Stimulated activated naive CD8-positive, alpha-beta T cell treated with anti-CD3 and anti-CD28 coated beads, Interleukin-15, Interleukin-2, amounts not matched to agents 100 ng/mL and 50 ng/mL, for 24 hours (primary cell): ENCODE data around the gene TRPM3.

Source experiments
- H3K27ac Mint-ChIP-seq: one replicate; pipeline ENCODE4 v1.8.0; 2021; ENCODE audit warnings: mild to moderate bottlenecking, mixed read lengths
- H3K27me3 Mint-ChIP-seq: one replicate; pipeline ENCODE4 v1.8.0; 2021; ENCODE audit warnings: mixed read lengths
- H3K36me3 Mint-ChIP-seq: one replicate; pipeline ENCODE4 v1.8.0; 2021; ENCODE audit warnings: low read depth, mixed read lengths
- H3K4me1 Mint-ChIP-seq: one replicate; pipeline ENCODE4 v1.8.0; 2021; ENCODE audit warnings: low read depth, mixed read lengths
- H3K4me3 Mint-ChIP-seq: one replicate; pipeline ENCODE4 v1.8.0; 2021; ENCODE audit warnings: mild to moderate bottlenecking, mixed read lengths
- H3K9me3 Mint-ChIP-seq: one replicate; pipeline ENCODE4 v1.8.0; 2021; ENCODE audit warnings: mixed read lengths

TRPM3 gene

DNA sequence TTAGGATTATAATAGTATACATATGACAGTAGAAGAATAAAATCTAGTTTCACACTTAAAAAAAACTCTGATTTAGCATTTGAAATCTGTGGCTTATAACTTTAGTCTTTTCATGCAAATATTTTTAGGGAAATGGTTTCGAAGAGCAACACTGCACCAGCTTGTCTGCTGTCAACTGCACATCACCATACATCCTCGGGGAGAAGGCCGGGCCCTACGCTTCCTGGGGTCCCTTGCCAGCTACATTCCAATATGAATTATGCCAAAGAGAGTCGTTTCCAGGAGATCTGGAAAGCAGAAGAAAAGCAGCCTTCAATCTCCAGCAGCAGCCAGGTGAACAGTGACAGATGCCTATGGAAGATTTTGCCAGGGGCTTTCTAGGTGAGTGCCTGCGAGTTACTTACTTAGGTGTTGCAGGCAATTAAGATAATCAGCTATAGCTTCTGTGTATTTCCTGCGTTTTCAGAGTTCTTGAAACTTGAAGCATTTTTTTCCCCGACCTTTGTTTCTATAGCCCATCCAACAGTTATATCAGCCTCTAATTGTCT is 166.8 kb downstream of the TRPM3 start:
- Mint-ChIP-seq H3K27ac (no peak overlapping the region), H3K4me3 (no peak overlapping the region), H3K4me1 (no peaks in the 10 kb centered on the region), H3K9me3 (no peaks in the 10 kb centered on the region), H3K36me3 (no peaks in the 10 kb centered on the region), H3K27me3 (peaks cover 1% of the 10 kb centered on the region)

DNA sequence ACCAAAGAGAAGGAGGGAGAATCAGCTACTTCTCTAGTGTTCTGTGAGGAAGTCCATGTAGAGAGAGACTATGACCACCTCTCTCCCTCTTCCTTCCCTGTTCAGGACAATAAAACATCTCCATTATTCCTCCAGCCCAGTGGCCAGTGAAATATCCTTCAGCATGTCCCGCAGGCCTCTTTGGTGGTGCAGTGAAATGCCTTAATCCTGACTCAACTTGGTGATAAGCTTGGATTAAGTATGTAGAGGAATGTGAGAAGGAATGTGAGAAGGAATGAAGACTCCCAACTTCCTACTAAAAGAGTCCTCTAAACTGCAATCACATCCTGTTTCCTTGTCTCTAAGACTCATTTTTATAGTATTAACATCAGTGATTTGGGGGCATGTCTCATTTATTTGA is 167.3 kb downstream of the TRPM3 start:
- Mint-ChIP-seq H3K36me3 (no peaks in the 10 kb centered on the region), H3K27me3 (peaks cover 4% of the 10 kb centered on the region), H3K4me1 (no peaks in the 10 kb centered on the region), H3K27ac (no peak overlapping the region), H3K4me3 (no peak overlapping the region), H3K9me3 (no peaks in the 10 kb centered on the region)

DNA sequence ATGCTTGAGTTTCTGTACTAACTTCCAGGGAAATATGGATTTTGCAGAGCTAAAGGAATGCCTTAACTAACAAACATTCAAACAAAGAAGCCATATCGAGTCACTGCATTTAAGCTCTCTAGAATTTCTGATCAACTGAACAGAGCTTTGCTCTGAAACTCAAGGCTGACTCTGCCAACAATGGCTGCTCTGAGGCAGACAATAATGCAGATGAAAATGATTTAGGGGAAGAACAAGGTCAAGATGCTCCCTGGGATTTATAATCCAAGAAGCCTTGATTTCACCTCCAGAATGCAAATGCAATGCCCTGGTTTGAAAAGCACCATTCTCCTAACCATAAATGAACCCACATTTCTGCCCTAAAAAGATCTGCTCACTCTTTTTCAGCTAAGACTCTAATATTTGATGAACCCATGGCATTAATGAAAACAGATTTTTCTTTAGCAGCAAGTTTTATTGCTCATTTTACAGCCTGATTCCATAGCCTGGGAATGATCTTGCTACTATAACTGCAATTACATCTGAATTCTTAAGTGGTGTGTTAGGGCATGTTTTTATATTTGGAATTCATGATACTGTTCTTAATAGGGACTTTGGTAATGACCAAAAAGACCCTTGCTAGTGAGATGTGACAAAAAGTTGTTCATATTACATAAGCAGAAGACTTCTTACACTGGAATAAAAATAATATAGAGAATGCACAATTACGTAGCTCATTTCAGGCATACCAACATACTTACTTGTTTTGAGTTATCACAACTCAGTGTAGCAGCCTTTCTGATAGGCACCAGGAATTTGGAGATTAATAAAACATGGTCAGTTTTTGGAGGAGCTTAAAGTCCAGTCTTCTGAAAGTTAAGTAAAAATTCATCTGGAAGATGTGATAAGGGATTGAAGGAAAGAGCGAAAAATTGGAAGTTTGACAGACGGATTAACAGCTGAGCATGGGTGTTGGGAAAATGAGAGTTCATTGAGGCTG is 169.4 kb downstream of the TRPM3 start:
- Mint-ChIP-seq H3K4me1 (no peaks in the 10 kb centered on the region), H3K36me3 (no peaks in the 10 kb centered on the region), H3K9me3 (no peaks in the 10 kb centered on the region), H3K27me3 (peaks cover 4% of the 10 kb centered on the region), H3K27ac (no peak overlapping the region), H3K4me3 (no peak overlapping the region)

DNA sequence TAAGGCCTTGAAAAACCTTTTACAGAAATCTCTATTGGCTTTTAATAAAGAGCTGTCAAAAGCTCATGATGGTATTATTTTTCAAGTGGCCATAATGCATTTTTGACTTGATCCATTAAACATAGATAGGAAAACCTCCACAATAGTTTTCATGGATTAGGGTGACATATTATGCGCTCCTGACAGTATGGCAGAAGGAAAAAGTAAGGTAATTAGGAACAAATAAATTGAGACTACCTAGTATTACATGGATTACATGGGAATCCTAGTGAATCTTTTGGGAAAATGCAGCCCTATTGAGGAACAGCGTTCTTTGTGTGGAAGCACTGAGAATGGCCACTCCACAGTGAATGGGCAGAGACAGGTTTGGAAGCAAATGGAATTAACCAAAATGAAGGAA is 171.2 kb downstream of the TRPM3 start:
- Mint-ChIP-seq H3K4me1 (no peaks in the 10 kb centered on the region), H3K4me3 (no peak overlapping the region), H3K36me3 (no peaks in the 10 kb centered on the region), H3K27me3 (peaks cover 8% of the 10 kb centered on the region), H3K9me3 (no peaks in the 10 kb centered on the region), H3K27ac (no peak overlapping the region)

DNA sequence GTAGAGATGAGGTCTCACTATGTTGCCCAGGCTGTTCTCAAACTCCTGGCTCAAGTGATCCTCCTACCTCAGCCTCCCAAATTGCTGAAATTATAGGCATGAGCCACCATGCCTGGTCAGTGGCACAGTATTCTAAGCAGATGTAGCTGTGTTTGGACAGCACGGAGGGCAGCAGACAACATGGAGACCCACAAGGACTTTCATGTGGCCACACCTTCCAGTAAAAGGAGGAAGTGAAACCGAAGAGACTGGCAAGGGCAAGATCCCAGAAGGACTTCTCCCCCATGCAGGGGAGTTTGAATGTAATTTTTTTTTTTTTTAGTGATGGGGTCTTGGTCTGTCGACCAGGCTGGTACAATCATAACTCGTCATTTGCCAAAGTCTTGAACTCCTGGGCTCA is 172.2 kb downstream of the TRPM3 start:
- Mint-ChIP-seq H3K4me3 (no peak overlapping the region), H3K27me3 (peaks cover 8% of the 10 kb centered on the region), H3K27ac (no peak overlapping the region), H3K9me3 (no peaks in the 10 kb centered on the region), H3K4me1 (no peaks in the 10 kb centered on the region), H3K36me3 (no peaks in the 10 kb centered on the region)

DNA sequence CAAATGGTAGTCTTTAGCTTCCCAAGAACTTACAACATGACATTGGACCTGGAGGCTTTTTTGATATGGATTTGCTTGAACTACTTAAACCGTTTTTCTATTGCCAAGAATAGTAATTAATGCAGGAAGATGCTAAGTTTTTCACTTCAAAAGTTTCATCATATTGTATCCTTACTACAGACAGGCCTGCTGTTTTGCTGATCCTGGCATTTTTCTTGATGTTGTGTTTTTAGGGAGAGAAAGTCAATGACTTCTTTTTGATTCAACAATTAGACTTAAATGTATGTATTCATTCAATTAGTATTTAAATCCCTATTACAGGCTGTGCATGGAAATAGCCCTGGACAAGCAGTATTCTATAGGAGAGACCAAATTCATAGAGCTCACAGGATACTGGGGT is 172.7 kb downstream of the TRPM3 start:
- no peak overlapping the region for H3K27ac Mint-ChIP-seq
- no peaks in the 10 kb centered on the region for H3K9me3 Mint-ChIP-seq
- H3K4me1 Mint-ChIP-seq: no peaks in the 10 kb centered on the region
- H3K36me3 Mint-ChIP-seq: no peaks in the 10 kb centered on the region
- H3K27me3 Mint-ChIP-seq: peaks cover 8% of the 10 kb centered on the region
- no peak overlapping the region for H3K4me3 Mint-ChIP-seq

DNA sequence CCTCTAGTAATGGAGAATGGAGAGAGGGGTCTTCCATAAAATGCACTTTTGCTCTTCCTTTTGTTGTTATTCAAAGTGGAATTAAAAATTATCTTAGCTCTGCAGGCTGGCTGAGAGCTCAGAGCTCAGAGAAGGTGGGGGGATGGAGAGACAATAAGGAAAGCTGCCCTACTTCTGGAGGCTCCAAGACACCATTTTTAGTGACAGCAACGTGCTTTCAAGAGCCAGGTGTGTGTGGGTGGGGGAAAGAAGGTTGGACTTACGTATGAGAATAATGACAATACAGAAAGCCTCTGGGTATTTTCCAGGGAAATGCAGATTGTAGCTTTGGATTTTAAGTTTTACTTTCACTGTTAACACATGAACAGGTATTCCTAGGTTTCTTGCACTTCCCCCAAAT is 173.9 kb downstream of the TRPM3 start:
- Mint-ChIP-seq H3K9me3 (no peaks in the 10 kb centered on the region), H3K4me1 (no peaks in the 10 kb centered on the region), H3K27ac (no peak overlapping the region), H3K4me3 (no peak overlapping the region), H3K36me3 (no peaks in the 10 kb centered on the region), H3K27me3 (peaks cover 8% of the 10 kb centered on the region)

DNA sequence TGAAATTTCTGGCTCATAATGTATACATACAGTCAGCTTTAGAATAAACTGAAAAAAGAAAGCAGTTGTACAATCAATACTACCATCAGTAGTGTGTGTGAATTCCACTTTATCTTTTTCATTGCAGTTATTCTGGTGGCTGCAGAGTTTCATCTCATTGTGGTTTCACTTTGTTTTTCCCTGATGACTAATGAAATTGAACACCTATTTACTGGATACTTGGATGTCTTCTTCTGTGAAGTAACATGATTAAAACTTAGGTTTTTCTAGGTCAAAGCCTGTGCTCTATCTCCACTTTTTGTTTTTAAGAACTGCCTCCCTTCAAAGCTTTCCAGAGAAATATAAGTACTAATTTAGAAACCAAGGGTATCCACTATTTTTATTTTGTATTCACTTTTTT is 174.3 kb downstream of the TRPM3 start:
- H3K27ac Mint-ChIP-seq: no peak overlapping the region
- H3K27me3 Mint-ChIP-seq: peaks cover 10% of the 10 kb centered on the region
- H3K36me3 Mint-ChIP-seq: no peaks in the 10 kb centered on the region
- H3K4me1 Mint-ChIP-seq: no peaks in the 10 kb centered on the region
- no peak overlapping the region for H3K4me3 Mint-ChIP-seq
- H3K9me3 Mint-ChIP-seq: no peaks in the 10 kb centered on the region

DNA sequence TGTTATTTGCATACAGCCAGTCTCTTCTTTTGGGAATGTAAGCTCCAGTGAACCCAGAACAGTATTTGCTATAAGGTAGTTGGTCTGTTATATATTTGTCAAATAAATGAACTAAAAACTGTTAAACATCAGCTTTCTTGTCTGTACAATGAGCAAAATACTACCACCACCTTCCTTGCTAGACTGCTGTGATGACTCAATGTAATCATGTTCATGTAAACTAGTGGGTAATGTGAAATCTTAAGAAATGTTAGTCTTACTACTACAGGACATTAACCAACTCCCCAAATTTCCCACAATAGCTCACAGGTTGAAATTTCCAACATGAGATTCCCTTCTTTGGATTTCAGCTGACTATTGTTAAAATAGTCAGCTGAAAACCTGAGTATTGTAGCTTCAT is 176.1 kb downstream of the TRPM3 start:
- no peaks in the 10 kb centered on the region for H3K4me1 Mint-ChIP-seq
- no peaks in the 10 kb centered on the region for H3K36me3 Mint-ChIP-seq
- H3K4me3 Mint-ChIP-seq: no peak overlapping the region
- H3K27ac Mint-ChIP-seq: no peak overlapping the region
- H3K27me3 Mint-ChIP-seq: peaks cover 12% of the 10 kb centered on the region
- H3K9me3 Mint-ChIP-seq: no peaks in the 10 kb centered on the region

DNA sequence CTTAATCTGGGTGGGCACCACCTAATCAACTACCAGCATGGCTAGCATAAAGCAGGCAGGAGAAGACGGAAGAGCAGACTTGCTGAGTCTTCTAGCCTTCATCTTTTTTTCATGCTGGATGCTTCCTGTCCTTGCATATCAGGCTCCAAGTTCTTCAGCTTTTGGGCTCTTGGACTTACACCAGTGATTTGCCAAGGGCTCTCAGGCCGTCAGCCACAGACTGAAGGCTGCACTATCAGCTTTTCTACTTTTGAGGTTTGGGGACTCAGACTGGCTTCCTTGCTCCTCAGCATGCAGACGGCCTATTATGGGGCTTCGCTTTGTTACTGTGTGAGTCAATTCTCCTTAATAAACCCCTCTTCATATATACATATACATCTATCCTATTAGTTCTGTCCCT is 180.2 kb downstream of the TRPM3 start:
- H3K27ac Mint-ChIP-seq: no peak overlapping the region
- no peaks in the 10 kb centered on the region for H3K4me1 Mint-ChIP-seq
- no peaks in the 10 kb centered on the region for H3K36me3 Mint-ChIP-seq
- H3K4me3 Mint-ChIP-seq: no peak overlapping the region
- peaks cover 7% of the 10 kb centered on the region for H3K27me3 Mint-ChIP-seq
- H3K9me3 Mint-ChIP-seq: no peaks in the 10 kb centered on the region

DNA sequence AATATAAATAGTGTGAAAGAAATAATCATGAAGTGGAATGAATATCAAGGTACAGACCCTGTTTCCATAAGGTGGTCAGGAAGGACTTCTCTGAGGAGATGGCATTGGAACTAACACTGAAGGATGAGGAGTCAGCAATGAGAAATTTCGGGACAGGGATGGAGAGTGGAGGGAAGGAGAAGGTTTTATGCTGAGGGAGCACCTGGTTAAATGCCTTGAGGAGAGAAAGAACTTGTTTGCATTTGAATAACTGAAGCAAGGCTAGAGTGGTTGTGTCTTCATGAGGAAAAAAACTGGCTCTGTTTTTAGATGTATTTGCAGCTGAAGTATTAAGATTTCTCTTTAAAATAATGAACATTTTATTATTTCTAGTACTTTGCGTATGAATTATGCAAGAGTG is 180.8 kb downstream of the TRPM3 start:
- Mint-ChIP-seq H3K36me3 (no peaks in the 10 kb centered on the region), H3K27me3 (peaks cover 4% of the 10 kb centered on the region), H3K9me3 (no peaks in the 10 kb centered on the region), H3K27ac (no peak overlapping the region), H3K4me1 (no peaks in the 10 kb centered on the region), H3K4me3 (no peak overlapping the region)

DNA sequence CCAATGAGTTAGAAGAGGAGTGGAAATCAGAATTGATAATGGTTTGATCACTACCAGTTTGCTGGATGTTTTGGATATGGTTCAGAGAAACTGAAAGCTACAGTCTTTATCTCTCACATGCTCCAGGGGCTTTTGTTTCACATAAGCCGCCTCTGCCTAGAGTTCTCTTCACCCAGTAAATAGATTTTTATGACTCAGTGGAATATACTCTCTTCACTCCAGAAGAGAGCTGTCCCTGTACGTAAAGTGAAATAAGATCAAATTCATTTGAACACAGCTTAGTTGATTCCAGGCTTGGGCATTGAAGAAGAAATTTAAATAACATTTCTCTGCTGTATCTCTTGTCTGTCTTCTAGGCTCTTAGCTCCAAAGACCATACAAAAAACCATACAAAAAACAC is 184.9 kb downstream of the TRPM3 start:
- no peaks in the 10 kb centered on the region for H3K9me3 Mint-ChIP-seq
- H3K27ac Mint-ChIP-seq: no peak overlapping the region
- no peaks in the 10 kb centered on the region for H3K27me3 Mint-ChIP-seq
- no peaks in the 10 kb centered on the region for H3K36me3 Mint-ChIP-seq
- no peaks in the 10 kb centered on the region for H3K4me1 Mint-ChIP-seq
- H3K4me3 Mint-ChIP-seq: no peak overlapping the region

DNA sequence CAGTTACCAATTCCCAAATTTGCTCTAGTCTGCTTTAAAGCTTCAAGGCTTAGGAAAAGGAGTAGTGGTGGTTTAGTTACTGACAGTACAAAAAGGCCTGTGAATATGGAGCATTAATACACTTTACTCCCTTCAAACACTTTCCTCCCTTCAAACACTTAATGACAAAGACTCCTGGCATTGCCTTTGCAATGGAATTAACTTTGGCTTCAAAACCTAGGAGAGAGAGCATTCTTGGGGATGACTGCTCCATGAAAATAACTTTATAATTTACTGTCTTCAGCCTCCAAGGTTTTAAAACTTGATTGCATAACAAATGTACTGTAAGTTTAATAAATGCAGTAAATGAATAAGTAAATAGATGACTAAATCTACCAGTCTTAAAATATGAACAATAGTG is 185.6 kb downstream of the TRPM3 start:
- Mint-ChIP-seq H3K36me3 (no peaks in the 10 kb centered on the region), H3K9me3 (no peaks in the 10 kb centered on the region), H3K27me3 (no peaks in the 10 kb centered on the region), H3K4me3 (no peak overlapping the region), H3K27ac (no peak overlapping the region), H3K4me1 (no peaks in the 10 kb centered on the region)

DNA sequence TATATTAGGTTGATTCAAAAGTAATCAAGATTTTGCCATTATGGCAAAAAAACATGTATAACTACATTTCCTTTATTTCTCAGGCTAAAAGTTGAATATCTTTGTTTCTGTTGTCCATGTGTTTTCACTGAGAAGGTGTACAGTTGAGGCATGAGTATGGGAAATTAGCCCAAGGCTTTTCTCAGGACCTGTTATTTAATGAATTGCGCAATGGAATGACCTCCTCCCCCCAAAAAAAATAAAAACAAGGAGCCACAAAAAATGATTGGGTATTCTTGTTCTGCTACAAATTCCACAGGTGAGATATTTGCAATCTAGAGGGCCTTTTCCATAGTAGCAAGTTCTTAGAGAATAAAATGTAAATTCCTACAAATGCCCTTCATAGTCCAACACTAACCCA is 186.8 kb downstream of the TRPM3 start:
- H3K9me3 Mint-ChIP-seq: no peaks in the 10 kb centered on the region
- no peak overlapping the region for H3K4me3 Mint-ChIP-seq
- H3K27ac Mint-ChIP-seq: no peak overlapping the region
- H3K4me1 Mint-ChIP-seq: no peaks in the 10 kb centered on the region
- H3K27me3 Mint-ChIP-seq: no peaks in the 10 kb centered on the region
- H3K36me3 Mint-ChIP-seq: no peaks in the 10 kb centered on the region

DNA sequence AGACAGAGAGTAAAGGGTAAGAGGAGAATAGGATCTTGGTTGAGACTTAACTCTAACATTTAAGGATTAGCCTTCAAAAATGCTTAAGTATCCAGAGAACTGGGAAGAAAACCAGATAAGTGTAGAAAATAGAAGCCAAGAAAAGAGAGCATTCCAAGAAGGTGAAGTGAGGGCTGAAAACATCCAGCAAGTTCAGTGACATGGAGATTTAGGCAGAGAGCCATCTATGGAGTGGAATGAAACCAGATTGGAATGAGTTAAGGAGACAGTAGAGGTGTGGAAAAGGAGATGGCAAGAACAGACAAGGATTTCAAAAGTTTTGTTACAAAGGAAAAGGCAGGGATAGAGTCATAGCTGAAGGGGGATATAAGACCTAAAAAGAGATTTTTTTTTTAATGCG is 188.1 kb downstream of the TRPM3 start:
- H3K4me1 Mint-ChIP-seq: no peaks in the 10 kb centered on the region
- H3K27ac Mint-ChIP-seq: no peak overlapping the region
- H3K27me3 Mint-ChIP-seq: no peaks in the 10 kb centered on the region
- H3K4me3 Mint-ChIP-seq: no peak overlapping the region
- H3K36me3 Mint-ChIP-seq: no peaks in the 10 kb centered on the region
- H3K9me3 Mint-ChIP-seq: no peaks in the 10 kb centered on the region

DNA sequence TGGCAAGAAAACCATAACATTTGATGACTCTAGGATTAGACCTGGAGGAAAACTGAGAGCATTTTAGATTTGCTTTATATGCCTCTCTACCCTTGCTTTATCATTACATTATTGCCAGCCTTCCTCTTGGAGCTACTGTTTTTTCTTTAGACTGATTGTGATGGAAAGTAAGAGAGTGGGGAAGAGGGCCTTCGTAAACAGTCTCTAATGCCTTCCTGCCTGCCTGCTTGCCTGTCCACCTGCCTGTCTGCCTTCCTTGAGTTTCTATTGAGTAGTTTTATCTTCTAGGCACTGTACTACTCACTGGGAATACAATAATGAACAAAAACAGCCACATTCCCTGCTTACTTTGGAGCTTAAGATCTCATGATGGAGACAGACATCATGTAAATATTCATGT is 189.3 kb downstream of the TRPM3 start:
- Mint-ChIP-seq H3K36me3 (no peaks in the 10 kb centered on the region), H3K9me3 (no peaks in the 10 kb centered on the region), H3K4me1 (no peaks in the 10 kb centered on the region), H3K27ac (no peak overlapping the region), H3K27me3 (no peaks in the 10 kb centered on the region), H3K4me3 (no peak overlapping the region)
